Neuronal stem cell (in vitro differentiated cells): ENCODE data around the gene THBS1.

Experiments used
- DNase-seq: peaks from one replicate; pipeline ENCODE4 v3.0.0-alpha.2; 2013; ENCODE audit warnings: low spot score
- H2AFZ ChIP-seq: one replicate; pipeline ENCODE4 v1.6.1; 2013; ENCODE audit warnings: mild to moderate bottlenecking, low read length, inconsistent platforms
- H2AK5ac ChIP-seq: 2 replicates; pipeline ENCODE4 v1.6.1; 2013; ENCODE audit warnings: low read depth, mild to moderate bottlenecking, inconsistent platforms, low read length, moderate library complexity, mixed read lengths
- H2BK120ac ChIP-seq: 2 replicates; pipeline ENCODE4 v1.6.1; 2013; ENCODE audit warnings: low read depth, mild to moderate bottlenecking, inconsistent platforms, low read length, moderate library complexity, mixed read lengths
- H2BK12ac ChIP-seq: one replicate; pipeline ENCODE4 v1.6.1; 2013; ENCODE audit warnings: low read length, inconsistent platforms
- H2BK15ac ChIP-seq: 2 replicates; pipeline ENCODE4 v1.6.1; 2013; ENCODE audit warnings: mild to moderate bottlenecking, low read length, inconsistent platforms, mixed read lengths
- H2BK5ac ChIP-seq: one replicate; pipeline ENCODE4 v1.6.1; 2013; ENCODE audit warnings: inconsistent platforms, mild to moderate bottlenecking, low read length, moderate library complexity
- H3K14ac ChIP-seq: one replicate; pipeline ENCODE4 v1.6.1; 2013; ENCODE audit warnings: low read length, inconsistent platforms
- H3K18ac ChIP-seq: 2 replicates; pipeline ENCODE4 v1.6.1; 2013; ENCODE audit warnings: low read length, inconsistent platforms
- H3K23ac ChIP-seq: 2 replicates; pipeline ENCODE4 v1.6.1; 2013; ENCODE audit warnings: low read depth, mild to moderate bottlenecking, mixed read lengths, low read length, inconsistent platforms; ENCODE audit not compliant: poor library complexity
- H3K27ac ChIP-seq: replicated peaks from 3 replicates; pipeline ENCODE4 v1.5.1; 2013; ENCODE audit warnings: low read length, inconsistent platforms
- H3K27me3 ChIP-seq, 3 experiments: 2 replicates each; pipeline ENCODE4 v1.6.1; 2013; ENCODE audit warnings: low read length in 3 of 3, mild to moderate bottlenecking in 2 of 3, inconsistent platforms in 1 of 3, low read depth in 1 of 3, mixed read lengths in 1 of 3, moderate library complexity in 1 of 3; ENCODE audit not compliant: control insufficient read depth in 3 of 3, insufficient read depth in 3 of 3
- H3K36me3 ChIP-seq, 2 donors: replicated peaks in 1 of 2; 2 replicates each; pipeline ENCODE4 v1.6.1; 2013; ENCODE audit warnings: low read length in 2 of 2; ENCODE audit not compliant: control insufficient read depth in 2 of 2, insufficient read depth in 2 of 2
- H3K4ac ChIP-seq: 2 replicates; pipeline ENCODE4 v1.6.1; 2013; ENCODE audit warnings: inconsistent platforms, mild to moderate bottlenecking, low read length, moderate library complexity
- H3K4me1 ChIP-seq, 2 donors: 1 replicate in 1 of 2; 2 replicates in 1 of 2; pipeline ENCODE4 v1.6.1; 2013; ENCODE audit warnings: low read length in 2 of 2, low read depth in 1 of 2; ENCODE audit not compliant: control insufficient read depth in 2 of 2, insufficient read depth in 1 of 2
- H3K4me2 ChIP-seq: one replicate; pipeline ENCODE4 v1.6.1; 2013; ENCODE audit warnings: mild to moderate bottlenecking, low read length, inconsistent platforms; ENCODE audit not compliant: insufficient read depth, poor library complexity, severe bottlenecking
- H3K4me3 ChIP-seq, 2 donors: 2 replicates each; pipeline ENCODE4 v1.5.1; 2013; ENCODE audit warnings: low read length in 2 of 2, mild to moderate bottlenecking in 2 of 2, inconsistent platforms in 1 of 2, moderate library complexity in 1 of 2
- H3K79me1 ChIP-seq: one replicate; pipeline ENCODE4 v1.6.1; 2013; ENCODE audit warnings: low read depth, mild to moderate bottlenecking, inconsistent platforms, low read length, moderate library complexity
- H3K9ac ChIP-seq: one replicate; pipeline ENCODE4 v1.6.1; 2013; ENCODE audit warnings: mild to moderate bottlenecking, low read depth, low read length, inconsistent platforms; ENCODE audit not compliant: poor library complexity
- H3K9me3 ChIP-seq, 2 donors: replicated peaks in 1 of 2; 2 replicates each; pipeline versions ENCODE3 to v1.6.1; 2013; ENCODE audit warnings: low read length in 2 of 2, mild to moderate bottlenecking in 2 of 2, inconsistent platforms in 1 of 2, low read depth in 1 of 2, mixed read lengths in 1 of 2, moderate library complexity in 1 of 2; ENCODE audit not compliant: control insufficient read depth in 2 of 2, insufficient read depth in 1 of 2
- H4K8ac ChIP-seq: one replicate; pipeline ENCODE4 v1.6.1; 2013; ENCODE audit warnings: low read depth, mild to moderate bottlenecking, inconsistent platforms, low read length, moderate library complexity
- H4K91ac ChIP-seq: one replicate; pipeline ENCODE4 v1.6.1; 2013; ENCODE audit warnings: low read length, low read depth, mild to moderate bottlenecking, inconsistent platforms; ENCODE audit not compliant: poor library complexity
- WGBS, 2 donors: extraction: QIAGEN DNeasy Blood & Tissue Kit; methylation state at CpG; one replicate each; pipeline ENCODE4 v1.1.7; 2013; ENCODE audit warnings: missing lambda C conversion rate in 2 of 2, mixed read lengths in 1 of 2; ENCODE audit not compliant: insufficient read length in 2 of 2, insufficient replicate concordance in 1 of 2; ENCODE audit errors: extremely low coverage in 2 of 2; 5-methylcytosine and 5-hydroxymethylcytosine counted together

Gene THBS1

DNA sequence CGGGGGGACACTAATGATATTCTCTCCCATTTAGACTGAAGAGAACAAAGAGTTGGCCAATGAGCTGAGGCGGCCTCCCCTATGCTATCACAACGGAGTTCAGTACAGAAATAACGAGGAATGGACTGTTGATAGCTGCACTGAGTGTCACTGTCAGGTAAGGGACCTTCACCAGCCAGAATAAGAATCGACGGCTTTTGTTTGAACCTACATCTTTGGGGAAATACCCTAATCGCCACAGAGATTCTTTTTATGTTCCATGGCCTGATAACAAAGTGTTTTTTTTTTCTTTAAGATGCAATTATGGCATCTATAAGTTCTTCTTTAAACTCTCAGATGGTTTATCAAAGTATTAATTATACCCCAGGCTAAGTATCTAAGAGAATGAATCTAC lies 3.4 kb downstream of the THBS1 start:
- no peak overlapping the region for H2BK120ac ChIP-seq
- H2BK15ac ChIP-seq: no peak overlapping the region
- no peak overlapping the region for H2BK5ac ChIP-seq
- no peaks in the 10 kb centered on the region for H3K27me3 ChIP-seq
- peaks cover 41 to 74% of the 10 kb centered on the region in 2 donors for H3K36me3 ChIP-seq
- no peak overlapping the region for H3K23ac ChIP-seq
- H2AK5ac ChIP-seq: no peak overlapping the region
- no CpG with 5 or more reads among the region's 7 CpGs for WGBS, 2 donors
- DNase-seq: no peak
- no peak overlapping the region for H2BK12ac ChIP-seq
- no peak overlapping the region for H3K9ac ChIP-seq
- H3K4ac ChIP-seq: no peak overlapping the region
- H4K8ac ChIP-seq: no peak overlapping the region
- peaks cover 1% of the 10 kb centered on the region for H3K79me1 ChIP-seq
- no peaks in the 10 kb centered on the region for H3K9me3 ChIP-seq
- peaks cover 14 to 19% of the 10 kb centered on the region in 2 donors for H3K4me1 ChIP-seq
- H3K14ac ChIP-seq: no peak overlapping the region
- H3K18ac ChIP-seq: no peak overlapping the region
- no peak overlapping the region for H2AFZ ChIP-seq
- no peak overlapping the region for H4K91ac ChIP-seq
- H3K4me3 ChIP-seq: no peak overlapping the region
- H3K27ac ChIP-seq: no peak overlapping the region
- H3K4me2 ChIP-seq: no peak overlapping the region

DNA sequence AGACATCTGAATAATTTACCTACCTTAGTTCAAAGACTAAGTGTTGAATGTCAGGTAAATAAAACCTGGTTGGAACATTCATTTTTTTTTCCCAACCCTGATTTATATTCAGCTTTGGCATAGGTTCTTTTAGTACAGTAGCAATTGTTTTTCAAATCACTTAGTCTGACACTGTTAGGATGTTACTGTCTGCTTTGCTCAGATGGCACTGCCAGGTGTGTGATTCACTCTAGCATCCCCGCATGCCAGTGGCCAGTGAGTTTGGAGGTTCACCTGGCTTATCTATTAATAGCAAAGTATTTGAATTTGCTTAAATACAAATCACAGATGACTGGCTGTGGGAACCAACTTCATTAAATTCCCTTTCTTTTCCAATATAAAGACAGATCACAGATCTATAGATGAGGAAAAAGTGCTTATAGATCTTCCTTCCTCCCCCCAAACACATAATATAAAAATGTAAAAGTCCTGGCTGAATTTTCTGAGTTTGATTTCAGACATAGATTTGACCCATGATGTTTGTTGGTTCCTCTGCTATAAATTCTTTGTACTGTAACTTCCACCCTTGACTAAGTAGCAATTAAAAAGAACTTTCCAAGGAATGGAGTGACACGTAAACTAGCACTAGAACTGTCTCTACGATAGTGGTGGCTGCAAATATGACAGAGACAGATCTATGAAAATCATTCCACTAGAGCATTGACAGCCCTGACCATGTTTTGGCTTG lies 3.9 kb downstream of the THBS1 start:
- no peak overlapping the region for H4K8ac ChIP-seq
- H3K4ac ChIP-seq: no peak overlapping the region
- no peak overlapping the region for H3K18ac ChIP-seq
- H2BK120ac ChIP-seq: no peak overlapping the region
- no peak overlapping the region for H2AK5ac ChIP-seq
- peaks cover 1% of the 10 kb centered on the region for H3K79me1 ChIP-seq
- H3K27me3 ChIP-seq: no peaks in the 10 kb centered on the region
- peaks cover 11 to 19% of the 10 kb centered on the region in 2 donors for H3K4me1 ChIP-seq
- no peak overlapping the region for H2BK12ac ChIP-seq
- H3K27ac ChIP-seq: no peak overlapping the region
- H2BK5ac ChIP-seq: no peak overlapping the region
- H2BK15ac ChIP-seq: no peak overlapping the region
- H3K9me3 ChIP-seq: no peaks in the 10 kb centered on the region
- H3K36me3 ChIP-seq: peaks cover 45 to 80% of the 10 kb centered on the region in 2 donors
- no peak overlapping the region for H4K91ac ChIP-seq
- no peak overlapping the region for H3K9ac ChIP-seq
- H3K23ac ChIP-seq: no peak overlapping the region
- H3K4me3 ChIP-seq: no peak overlapping the region
- H3K14ac ChIP-seq: no peak overlapping the region
- no peak overlapping the region for H3K4me2 ChIP-seq
- WGBS, 2 donors: no CpG with 5 or more reads among the region's 3 CpGs
- no peak for DNase-seq
- no peak overlapping the region for H2AFZ ChIP-seq

DNA sequence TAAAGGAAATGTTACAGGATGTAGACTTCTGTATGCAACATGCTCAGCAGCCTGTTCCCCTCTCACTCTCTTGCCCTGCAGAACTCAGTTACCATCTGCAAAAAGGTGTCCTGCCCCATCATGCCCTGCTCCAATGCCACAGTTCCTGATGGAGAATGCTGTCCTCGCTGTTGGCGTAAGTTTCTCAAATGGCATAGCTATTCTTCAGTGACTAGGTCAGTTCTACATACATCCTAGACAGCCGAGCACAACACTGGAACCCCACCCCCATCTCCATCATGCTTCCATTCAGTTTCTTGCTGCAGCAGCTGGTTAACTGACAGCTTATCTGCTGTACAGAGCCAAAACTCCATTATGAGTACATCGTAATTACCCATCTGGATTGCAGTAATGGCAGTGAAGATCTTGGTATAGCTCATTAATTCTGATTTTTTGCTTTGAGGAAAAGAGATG lies 4.5 kb downstream of the THBS1 start:
- no peak overlapping the region for H3K9ac ChIP-seq
- no peak overlapping the region for H3K27ac ChIP-seq
- no peak overlapping the region for H2AK5ac ChIP-seq
- H4K8ac ChIP-seq: no peak overlapping the region
- no peak overlapping the region for H4K91ac ChIP-seq
- no peak overlapping the region for H3K18ac ChIP-seq
- no peak overlapping the region for H3K23ac ChIP-seq
- no CpG with 5 or more reads among the region's 4 CpGs for WGBS, 2 donors
- no peak overlapping the region for H2BK15ac ChIP-seq
- no peaks in the 10 kb centered on the region for H3K9me3 ChIP-seq
- no peak overlapping the region for H2BK12ac ChIP-seq
- peaks cover 11 to 19% of the 10 kb centered on the region in 2 donors for H3K4me1 ChIP-seq
- no peak for DNase-seq
- H3K4ac ChIP-seq: no peak overlapping the region
- H2BK120ac ChIP-seq: no peak overlapping the region
- H3K4me3 ChIP-seq: no peak overlapping the region
- no peak overlapping the region for H3K14ac ChIP-seq
- H3K36me3 ChIP-seq: peaks cover 47 to 86% of the 10 kb centered on the region in 2 donors
- no peak overlapping the region for H2AFZ ChIP-seq
- no peak overlapping the region for H2BK5ac ChIP-seq
- H3K4me2 ChIP-seq: no peak overlapping the region
- H3K79me1 ChIP-seq: peaks cover 1% of the 10 kb centered on the region
- H3K27me3 ChIP-seq: no peaks in the 10 kb centered on the region

DNA sequence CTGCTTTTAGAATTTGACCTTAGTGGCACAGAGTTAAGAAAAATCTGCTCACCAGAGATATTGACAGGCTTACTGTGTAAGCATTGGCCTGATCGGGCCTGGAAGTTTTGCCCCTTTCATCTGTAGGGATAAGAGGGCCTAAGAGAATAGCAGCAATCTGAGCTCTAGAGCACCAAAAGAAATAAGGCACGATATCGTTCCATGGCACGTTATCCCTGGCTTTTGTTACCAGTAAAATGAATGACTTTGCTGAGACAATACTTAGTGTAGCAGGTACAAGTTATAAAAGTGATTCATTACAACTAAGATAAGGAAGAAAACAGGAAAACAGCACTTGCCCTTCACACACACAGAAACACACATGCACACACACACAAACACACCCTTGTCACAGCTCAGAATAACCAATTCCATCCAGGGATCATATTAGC lies 5.0 kb downstream of the THBS1 start:
- Histone ChIP-seq H2BK15ac (no peak overlapping the region), H3K4ac (no peak overlapping the region), H3K9ac (no peak overlapping the region), H2BK5ac (no peak overlapping the region), H2BK12ac (no peak overlapping the region), H3K9me3 (no peaks in the 10 kb centered on the region), H3K4me2 (no peak overlapping the region), H3K4me1 (peaks cover 11 to 19% of the 10 kb centered on the region in 2 donors), H2AFZ (no peak overlapping the region), H3K27me3 (no peaks in the 10 kb centered on the region), H3K36me3 (peaks cover 47 to 90% of the 10 kb centered on the region in 2 donors), H4K8ac (no peak overlapping the region), H2BK120ac (no peak overlapping the region), H3K4me3 (no peak overlapping the region), H3K14ac (no peak overlapping the region), H3K18ac (no peak overlapping the region), H3K79me1 (peaks cover 1% of the 10 kb centered on the region), H4K91ac (no peak overlapping the region), H3K27ac (no peak overlapping the region), H3K23ac (no peak overlapping the region), H2AK5ac (no peak overlapping the region)
- WGBS, 2 donors: no CpG with 5 or more reads among the region's 4 CpGs
- DNase-seq: no peak
